WTC11 (cell line): ENCODE measurements around the gene GPRC6A. TPM values are rescaled to one million over a fixed set of nuclear protein-coding genes. Genes with fewer than 3 reads are reported as not detected.

Source experiments
- ATAC-seq: fragments of 200-7000 bp; cut with Tn5 transposase; 2 replicates; pipeline ENCODE4 v1.10.0; 2021; ENCODE audit warnings: mild to moderate bottlenecking, moderate library complexity
- CTCF ChIA-PET: fragments of 300-600 bp; sonication (Branson Sonifier 250); formaldehyde crosslinking; loops from one replicate; lab custom pipeline; 2021; ENCODE audit warnings: antibody characterized with exemption; lab: Charles Lee
- POLR2A ChIA-PET: fragments of 350-600 bp; sonication (Branson Sonifier 250); formaldehyde crosslinking; loops from one replicate; lab custom pipeline; 2021; ENCODE audit warnings: antibody characterized with exemption; lab: Charles Lee
- DNase-seq: peaks from one replicate; pipeline ENCODE4 v3.0.0; 2021; ENCODE audit warnings: low spot score
- H3K27ac Mint-ChIP-seq: 2 replicates; pipeline ENCODE4 v1.8.0; 2021; ENCODE audit warnings: mixed read lengths
- H3K27me3 Mint-ChIP-seq: 2 replicates; pipeline ENCODE4 v1.8.0; 2021; ENCODE audit warnings: low read depth, mild to moderate bottlenecking, moderate library complexity, mixed read lengths
- H3K36me3 Mint-ChIP-seq: 2 replicates; pipeline ENCODE4 v1.8.0; 2021; ENCODE audit warnings: mixed read lengths
- H3K4me1 Mint-ChIP-seq: 2 replicates; pipeline ENCODE4 v1.8.0; 2022; ENCODE audit warnings: mixed read lengths
- H3K4me3 Mint-ChIP-seq: 2 replicates; pipeline ENCODE4 v1.8.0; 2021; ENCODE audit warnings: mild to moderate bottlenecking, moderate library complexity, mixed read lengths
- H3K9me3 Mint-ChIP-seq: 2 replicates; pipeline ENCODE4 v1.8.0; 2021; ENCODE audit warnings: mixed read lengths
- E2F4 ChIP-seq: sonication (generic); formaldehyde crosslinking; IDR thresholded peaks from 2 replicates; pipeline ENCODE4 v1.8.1; 2022; ENCODE audit warnings: low read depth, mild to moderate bottlenecking, moderate library complexity, missing genetic modification reagents, borderline replicate concordance
- FOXJ3 ChIP-seq: sonication (generic); formaldehyde crosslinking; IDR thresholded peaks from 2 replicates; pipeline ENCODE4 v1.9.0; 2021; ENCODE audit warnings: missing genetic modification reagents, mild to moderate bottlenecking, borderline replicate concordance
- FOXK1 ChIP-seq: sonication (generic); formaldehyde crosslinking; IDR thresholded peaks from 2 replicates; pipeline ENCODE4 v1.8.0; 2022; ENCODE audit warnings: mild to moderate bottlenecking, moderate library complexity, missing genetic modification reagents
- FOXP1 ChIP-seq: sonication (generic); formaldehyde crosslinking; IDR thresholded peaks from 2 replicates; pipeline ENCODE4 v1.8.0; 2022; ENCODE audit warnings: missing genetic modification reagents, mild to moderate bottlenecking, moderate library complexity, borderline replicate concordance
- GABPB1 ChIP-seq: sonication (generic); formaldehyde crosslinking; IDR thresholded peaks from 2 replicates; pipeline ENCODE4 v1.8.1; 2023; ENCODE audit warnings: mild to moderate bottlenecking, missing genetic modification reagents
- HMGA2 ChIP-seq: fragments of 250-450 bp; sonication (Bioruptor Pico); IDR thresholded peaks from 2 replicates; pipeline ENCODE4 v1.4.0; 2021; ENCODE audit warnings: mild to moderate bottlenecking, moderate library complexity
- KAT7 ChIP-seq: sonication (generic); formaldehyde crosslinking; IDR thresholded peaks from 2 replicates; pipeline ENCODE4 v1.8.1; 2023; ENCODE audit warnings: missing genetic modification reagents, mild to moderate bottlenecking, borderline replicate concordance
- NR2C2 ChIP-seq: sonication (generic); formaldehyde crosslinking; IDR thresholded peaks from 2 replicates; pipeline ENCODE4 v1.8.0; 2022; ENCODE audit warnings: mild to moderate bottlenecking, missing genetic modification reagents
- NR3C1 ChIP-seq: sonication (generic); formaldehyde crosslinking; conservative IDR thresholded peaks from 2 replicates; pipeline ENCODE4 v1.8.1; 2023; ENCODE audit warnings: low read depth, mild to moderate bottlenecking, missing genetic modification reagents
- OVOL2 ChIP-seq: fragments of 250-450 bp; sonication (Bioruptor Pico); IDR thresholded peaks from 2 replicates; pipeline ENCODE4 v1.9.0; 2021; ENCODE audit warnings: mild to moderate bottlenecking, borderline replicate concordance
- PRDM15 ChIP-seq: sonication (generic); formaldehyde crosslinking; IDR thresholded peaks from 2 replicates; pipeline ENCODE4 v1.8.0; 2022; ENCODE audit warnings: missing genetic modification reagents
- SOX15 ChIP-seq: fragments of 250-450 bp; sonication (Bioruptor Pico); IDR thresholded peaks from 2 replicates; pipeline ENCODE4 v1.9.0; 2021; ENCODE audit warnings: mild to moderate bottlenecking
- SP1 ChIP-seq: sonication (generic); formaldehyde crosslinking; conservative IDR thresholded peaks from 2 replicates; pipeline ENCODE4 v1.8.1; 2022; ENCODE audit warnings: missing genetic modification reagents
- ZNF121 ChIP-seq: sonication (generic); formaldehyde crosslinking; IDR thresholded peaks from 2 replicates; pipeline ENCODE4 v1.8.0; 2023; ENCODE audit warnings: missing genetic modification reagents
- ZNF138 ChIP-seq: sonication (generic); formaldehyde crosslinking; conservative IDR thresholded peaks from 2 replicates; pipeline ENCODE4 v1.8.1; 2022; ENCODE audit warnings: mild to moderate bottlenecking, moderate library complexity, missing genetic modification reagents
- ZNF219 ChIP-seq: sonication (generic); formaldehyde crosslinking; IDR thresholded peaks from 2 replicates; pipeline ENCODE4 v1.8.0; 2023; ENCODE audit warnings: missing genetic modification reagents, mild to moderate bottlenecking, borderline replicate concordance
- total RNA-seq: library from RNA; stranded (reverse); gene quantifications from 3 replicates; pipeline ENCODE4 v1.2.3, GENCODE V29; 2021
- TF ChIP-seq, protein P1 (sequence below): sonication (generic); formaldehyde crosslinking; IDR thresholded peaks from 2 replicates; pipeline ENCODE4 v1.8.0; 2023; ENCODE audit warnings: mild to moderate bottlenecking, missing genetic modification reagents
- TF ChIP-seq, protein P2 (sequence below): sonication (generic); formaldehyde crosslinking; IDR thresholded peaks from 2 replicates; pipeline ENCODE4 v1.8.1; 2022; ENCODE audit warnings: missing genetic modification reagents, borderline replicate concordance
- TF ChIP-seq, protein P3 (sequence below): sonication (generic); formaldehyde crosslinking; IDR thresholded peaks from 2 replicates; pipeline ENCODE4 v1.8.0; 2023; ENCODE audit warnings: missing genetic modification reagents
- TF ChIP-seq, protein P4 (sequence below): sonication (generic); formaldehyde crosslinking; IDR thresholded peaks from 2 replicates; pipeline ENCODE4 v1.8.1; 2023; ENCODE audit warnings: mild to moderate bottlenecking, moderate library complexity, missing genetic modification reagents

The GPRC6A gene
- total RNA-seq, 1 experiment from 2014 or later = 0.17 TPM

- TF ChIP-seq, protein P1, sequence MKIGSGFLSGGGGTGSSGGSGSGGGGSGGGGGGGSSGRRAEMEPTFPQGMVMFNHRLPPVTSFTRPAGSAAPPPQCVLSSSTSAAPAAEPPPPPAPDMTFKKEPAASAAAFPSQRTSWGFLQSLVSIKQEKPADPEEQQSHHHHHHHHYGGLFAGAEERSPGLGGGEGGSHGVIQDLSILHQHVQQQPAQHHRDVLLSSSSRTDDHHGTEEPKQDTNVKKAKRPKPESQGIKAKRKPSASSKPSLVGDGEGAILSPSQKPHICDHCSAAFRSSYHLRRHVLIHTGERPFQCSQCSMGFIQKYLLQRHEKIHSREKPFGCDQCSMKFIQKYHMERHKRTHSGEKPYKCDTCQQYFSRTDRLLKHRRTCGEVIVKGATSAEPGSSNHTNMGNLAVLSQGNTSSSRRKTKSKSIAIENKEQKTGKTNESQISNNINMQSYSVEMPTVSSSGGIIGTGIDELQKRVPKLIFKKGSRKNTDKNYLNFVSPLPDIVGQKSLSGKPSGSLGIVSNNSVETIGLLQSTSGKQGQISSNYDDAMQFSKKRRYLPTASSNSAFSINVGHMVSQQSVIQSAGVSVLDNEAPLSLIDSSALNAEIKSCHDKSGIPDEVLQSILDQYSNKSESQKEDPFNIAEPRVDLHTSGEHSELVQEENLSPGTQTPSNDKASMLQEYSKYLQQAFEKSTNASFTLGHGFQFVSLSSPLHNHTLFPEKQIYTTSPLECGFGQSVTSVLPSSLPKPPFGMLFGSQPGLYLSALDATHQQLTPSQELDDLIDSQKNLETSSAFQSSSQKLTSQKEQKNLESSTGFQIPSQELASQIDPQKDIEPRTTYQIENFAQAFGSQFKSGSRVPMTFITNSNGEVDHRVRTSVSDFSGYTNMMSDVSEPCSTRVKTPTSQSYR (CRISPR knock-in tag) = no peak
- TF ChIP-seq ZNF121 (CRISPR knock-in tag) = no peak
- TF ChIP-seq GABPB1 (CRISPR knock-in tag) = no peak
- no peak for TF ChIP-seq FOXJ3
- TF ChIP-seq, protein P2, sequence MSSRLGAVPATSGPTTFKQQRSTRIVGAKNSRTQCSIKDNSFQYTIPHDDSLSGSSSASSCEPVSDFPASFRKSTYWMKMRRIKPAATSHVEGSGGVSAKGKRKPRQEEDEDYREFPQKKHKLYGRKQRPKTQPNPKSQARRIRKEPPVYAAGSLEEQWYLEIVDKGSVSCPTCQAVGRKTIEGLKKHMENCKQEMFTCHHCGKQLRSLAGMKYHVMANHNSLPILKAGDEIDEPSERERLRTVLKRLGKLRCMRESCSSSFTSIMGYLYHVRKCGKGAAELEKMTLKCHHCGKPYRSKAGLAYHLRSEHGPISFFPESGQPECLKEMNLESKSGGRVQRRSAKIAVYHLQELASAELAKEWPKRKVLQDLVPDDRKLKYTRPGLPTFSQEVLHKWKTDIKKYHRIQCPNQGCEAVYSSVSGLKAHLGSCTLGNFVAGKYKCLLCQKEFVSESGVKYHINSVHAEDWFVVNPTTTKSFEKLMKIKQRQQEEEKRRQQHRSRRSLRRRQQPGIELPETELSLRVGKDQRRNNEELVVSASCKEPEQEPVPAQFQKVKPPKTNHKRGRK (CRISPR knock-in tag) = no peak
- no peak for TF ChIP-seq FOXK1 (CRISPR knock-in tag)
- TF ChIP-seq ZNF219 (CRISPR knock-in tag) = no peak
- TF ChIP-seq NR2C2 = no peak
These were observed 29.2 kb upstream of the GPRC6A start (continued) for GRCh38 chr6:116858060-116858459.

DNA sequence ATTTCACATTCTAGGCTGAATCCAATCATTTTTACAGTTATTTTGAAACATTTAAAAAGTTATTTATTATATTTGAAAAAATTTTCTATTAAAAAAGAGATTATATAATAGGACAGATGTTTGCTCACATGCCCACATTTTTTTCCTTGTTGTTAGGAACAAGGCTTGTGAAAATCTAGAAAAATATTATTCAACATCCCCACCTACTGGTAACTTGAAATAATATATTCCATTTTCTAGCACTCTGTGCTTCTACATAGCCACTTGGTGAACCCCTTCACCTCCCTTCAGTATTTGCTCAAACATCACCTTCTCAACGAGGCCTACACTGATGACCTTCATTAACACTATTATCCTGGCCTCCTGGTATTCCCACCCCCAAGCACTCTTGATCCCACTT, 18.3 kb upstream of the GPRC6A start:
- CTCF ChIA-PET = interaction anchor here (0.6 to 1.1 kb wide), 3 partner anchors 68 to 179 kb away, joined by 3 to 13 read pairs (median 3); partner anchors contain the start of gene ZUP1
- peak; percentile 15; the same call in 1 of the 2 replicates for TF ChIP-seq HMGA2 (CRISPR knock-in tag)
- no peak for TF ChIP-seq FOXK1 (CRISPR knock-in tag)
- peaks cover 5% of the 10 kb centered on the region for H3K4me1 Mint-ChIP-seq
- H3K27ac Mint-ChIP-seq = no peak overlapping the region
- POLR2A ChIA-PET = interaction anchor here (0.6 kb wide), 1 partner anchor 69 kb away, joined by 3 read pairs; no protein-coding TSS in a partner anchor
- peak; percentile 52 for ATAC-seq
- 0 out of 2 replicates have a peak, but pooled peaks cover 3% of the 10 kb centered on the region for H3K36me3 Mint-ChIP-seq
- H3K4me3 Mint-ChIP-seq = no peak overlapping the region
- peaks cover 10% of the 10 kb centered on the region for H3K9me3 Mint-ChIP-seq
- H3K27me3 Mint-ChIP-seq = no peaks in the 10 kb centered on the region
- DNase-seq = no peak

- Mint-ChIP-seq H3K9me3 (no peaks in the 10 kb centered on the region), H3K4me3 (no peak overlapping the region), H3K27me3 (no peaks in the 10 kb centered on the region), H3K36me3 (no peaks in the 10 kb centered on the region), H3K27ac (no peak overlapping the region), H3K4me1 (no peaks in the 10 kb centered on the region)
- TF ChIP-seq FOXP1 = no peak
- TF ChIP-seq SOX15 (CRISPR knock-in tag) = no peak
- TF ChIP-seq FOXJ3 = no peak
- TF ChIP-seq, protein P3, sequence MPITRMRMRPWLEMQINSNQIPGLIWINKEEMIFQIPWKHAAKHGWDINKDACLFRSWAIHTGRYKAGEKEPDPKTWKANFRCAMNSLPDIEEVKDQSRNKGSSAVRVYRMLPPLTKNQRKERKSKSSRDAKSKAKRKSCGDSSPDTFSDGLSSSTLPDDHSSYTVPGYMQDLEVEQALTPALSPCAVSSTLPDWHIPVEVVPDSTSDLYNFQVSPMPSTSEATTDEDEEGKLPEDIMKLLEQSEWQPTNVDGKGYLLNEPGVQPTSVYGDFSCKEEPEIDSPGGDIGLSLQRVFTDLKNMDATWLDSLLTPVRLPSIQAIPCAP (CRISPR knock-in tag) = no peak
- TF ChIP-seq ZNF138 = no peak
- ATAC-seq (no peak), DNase-seq (no peak)
- ChIA-PET POLR2A (no interaction called here), CTCF (no interaction called here)
These were observed 13.6 kb upstream of the GPRC6A start for GRCh38 chr6:116842459-116842858.

DNA sequence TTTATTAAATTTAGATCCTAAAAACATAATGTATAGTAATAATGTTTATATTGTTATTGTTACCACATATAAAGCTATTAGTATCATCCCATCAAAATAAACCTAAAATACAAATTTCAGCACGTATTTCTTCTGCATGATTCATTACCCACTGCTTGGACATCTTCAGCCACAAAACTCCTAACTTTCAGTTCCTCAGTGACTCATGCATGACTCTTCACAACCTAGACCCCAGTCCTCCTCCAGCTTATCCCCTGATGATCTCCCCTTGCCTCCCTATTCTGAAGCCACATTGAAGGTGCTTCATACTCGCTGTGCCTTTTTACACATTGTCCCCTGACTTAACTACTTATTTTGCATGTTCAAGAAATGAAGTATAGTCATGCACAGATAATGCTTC, 11.2 kb upstream of the GPRC6A start:
- ChIA-PET POLR2A (no interaction called here), CTCF (no interaction called here)
- DNase-seq (no peak), ATAC-seq (no peak)
- no peaks in the 10 kb centered on the region for H3K4me1 Mint-ChIP-seq
- no peaks in the 10 kb centered on the region; the same call in 1 of the 2 replicates for H3K27me3 Mint-ChIP-seq
- H3K36me3 Mint-ChIP-seq = no peaks in the 10 kb centered on the region
- no peak overlapping the region for H3K4me3 Mint-ChIP-seq
- no peak overlapping the region for H3K27ac Mint-ChIP-seq
- no peaks in the 10 kb centered on the region for H3K9me3 Mint-ChIP-seq
- TF ChIP-seq SOX15 (CRISPR knock-in tag) (no peak), OVOL2 (CRISPR knock-in tag) (no peak), E2F4 (CRISPR knock-in tag) (no peak), PRDM15 (CRISPR knock-in tag) (no peak), SP1 (no peak), NR3C1 (no peak), KAT7 (CRISPR knock-in tag) (no peak)
- TF ChIP-seq, protein P4, sequence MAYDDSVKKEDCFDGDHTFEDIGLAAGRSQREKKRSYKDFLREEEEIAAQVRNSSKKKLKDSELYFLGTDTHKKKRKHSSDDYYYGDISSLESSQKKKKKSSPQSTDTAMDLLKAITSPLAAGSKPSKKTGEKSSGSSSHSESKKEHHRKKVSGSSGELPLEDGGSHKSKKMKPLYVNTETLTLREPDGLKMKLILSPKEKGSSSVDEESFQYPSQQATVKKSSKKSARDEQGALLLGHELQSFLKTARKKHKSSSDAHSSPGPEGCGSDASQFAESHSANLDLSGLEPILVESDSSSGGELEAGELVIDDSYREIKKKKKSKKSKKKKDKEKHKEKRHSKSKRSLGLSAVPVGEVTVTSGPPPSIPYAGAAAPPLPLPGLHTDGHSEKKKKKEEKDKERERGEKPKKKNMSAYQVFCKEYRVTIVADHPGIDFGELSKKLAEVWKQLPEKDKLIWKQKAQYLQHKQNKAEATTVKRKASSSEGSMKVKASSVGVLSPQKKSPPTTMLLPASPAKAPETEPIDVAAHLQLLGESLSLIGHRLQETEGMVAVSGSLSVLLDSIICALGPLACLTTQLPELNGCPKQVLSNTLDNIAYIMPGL (CRISPR knock-in tag) = no peak
